ENCODE data around the gene RAB44. TPM values are rescaled to one million over a fixed set of nuclear protein-coding genes. Genes with fewer than 3 reads are reported as not detected.

The RAB44 gene
- total RNA-seq, 1 experiment from 2014 or later = 0.09 TPM

GRCh38 chr6:36743538-36744303, 46.1 kb downstream of the RAB44 start:
- POLR2A ChIA-PET = interaction anchor here (0.5 kb wide), 1 partner anchor 121 kb away, joined by 3 read pairs; no protein-coding TSS in a partner anchor
- DNase-seq (ENCODE audit: unreplicated experiment) = no peak
- no peaks in the 10 kb centered on the region for H3K36me3 Mint-ChIP-seq (ENCODE audit: insufficient read depth, unreplicated experiment)
- no peak overlapping the region for H3K4me3 Mint-ChIP-seq (ENCODE audit: unreplicated experiment)
- no peak overlapping the region for H3K27ac Mint-ChIP-seq (ENCODE audit: low read depth, unreplicated experiment)
- H3K27me3 Mint-ChIP-seq (ENCODE audit: insufficient read depth, unreplicated experiment) = no peaks in the 10 kb centered on the region
- H3K4me1 Mint-ChIP-seq (ENCODE audit: insufficient read depth, unreplicated experiment) = peaks cover 11% of the 10 kb centered on the region
- no peaks in the 10 kb centered on the region for H3K9me3 Mint-ChIP-seq (ENCODE audit: unreplicated experiment)
- CTCF ChIA-PET = interaction anchor here (0.6 to 0.9 kb wide), 2 partner anchors 15 to 133 kb away, joined by 3 read pairs; no protein-coding TSS in a partner anchor
- BruUV-seq (replicated peaks) = no TSS peak
- intact Hi-C loops (cut with micrococcal nuclease) = no loop called here
- no peak for TF ChIP-seq CTCF (IDR thresholded peaks at IDR 0.05; ENCODE audit: unreplicated experiment)

- Mint-ChIP-seq H3K4me1 (ENCODE audit: insufficient read depth, unreplicated experiment) (peaks cover 11% of the 10 kb centered on the region), H3K27ac (ENCODE audit: low read depth, unreplicated experiment) (no peak overlapping the region), H3K27me3 (ENCODE audit: insufficient read depth, unreplicated experiment) (no peaks in the 10 kb centered on the region), H3K9me3 (ENCODE audit: unreplicated experiment) (no peaks in the 10 kb centered on the region), H3K4me3 (ENCODE audit: unreplicated experiment) (no peak overlapping the region), H3K36me3 (ENCODE audit: insufficient read depth, unreplicated experiment) (no peaks in the 10 kb centered on the region)
- POLR2A ChIA-PET = no interaction called here
- TF ChIP-seq CTCF (IDR thresholded peaks at IDR 0.05; ENCODE audit: unreplicated experiment) = no peak
- no peak for DNase-seq (ENCODE audit: unreplicated experiment)
- BruUV-seq (replicated peaks) = no TSS peak
- CTCF ChIA-PET = interaction anchor here (0.6 to 0.9 kb wide), 2 partner anchors 14 to 133 kb away, joined by 3 read pairs; no protein-coding TSS in a partner anchor
- intact Hi-C loops (cut with micrococcal nuclease) = no loop called here
Observed at GRCh38 chr6:36744304-36744673, 46.7 kb downstream of the RAB44 start.

GRCh38 chr6:36745283-36745682, 47.7 kb downstream of the RAB44 start:
- no peak for DNase-seq (ENCODE audit: unreplicated experiment)
- no peaks in the 10 kb centered on the region for H3K9me3 Mint-ChIP-seq (ENCODE audit: unreplicated experiment)
- no peaks in the 10 kb centered on the region for H3K27me3 Mint-ChIP-seq (ENCODE audit: insufficient read depth, unreplicated experiment)
- H3K4me1 Mint-ChIP-seq (ENCODE audit: insufficient read depth, unreplicated experiment) = peaks cover 11% of the 10 kb centered on the region
- no peaks in the 10 kb centered on the region for H3K36me3 Mint-ChIP-seq (ENCODE audit: insufficient read depth, unreplicated experiment)
- no peak overlapping the region for H3K27ac Mint-ChIP-seq (ENCODE audit: low read depth, unreplicated experiment)
- BruUV-seq (replicated peaks) = no TSS peak
- ChIA-PET POLR2A (no interaction called here), CTCF (interaction anchor here (1.0 kb wide), 1 partner anchor 14 kb away, joined by 4 read pairs; no protein-coding TSS in a partner anchor)
- intact Hi-C loops (cut with micrococcal nuclease) = no loop called here
- no peak for TF ChIP-seq CTCF (IDR thresholded peaks at IDR 0.05; ENCODE audit: unreplicated experiment)
- no peak overlapping the region for H3K4me3 Mint-ChIP-seq (ENCODE audit: unreplicated experiment)

GRCh38 chr6:36745836-36746235, 48.2 kb downstream of the RAB44 start:
- CTCF ChIA-PET = interaction anchor here (0.7 to 1.0 kb wide), 2 partner anchors 14 to 464 kb away, joined by 3 to 4 read pairs; no protein-coding TSS in a partner anchor
- H3K27me3 Mint-ChIP-seq (ENCODE audit: insufficient read depth, unreplicated experiment) = no peaks in the 10 kb centered on the region
- BruUV-seq (replicated peaks) = no TSS peak
- POLR2A ChIA-PET = interaction anchor here (0.7 kb wide), 1 partner anchor 15 kb away, joined by 3 read pairs; no protein-coding TSS in a partner anchor
- no peak for TF ChIP-seq CTCF (IDR thresholded peaks at IDR 0.05; ENCODE audit: unreplicated experiment)
- H3K36me3 Mint-ChIP-seq (ENCODE audit: insufficient read depth, unreplicated experiment) = no peaks in the 10 kb centered on the region
- DNase-seq (ENCODE audit: unreplicated experiment) = no peak
- intact Hi-C loops (cut with micrococcal nuclease) = no loop called here
- H3K4me3 Mint-ChIP-seq (ENCODE audit: unreplicated experiment) = no peak overlapping the region
- H3K4me1 Mint-ChIP-seq (ENCODE audit: insufficient read depth, unreplicated experiment) = peaks cover 11% of the 10 kb centered on the region
- H3K9me3 Mint-ChIP-seq (ENCODE audit: unreplicated experiment) = no peaks in the 10 kb centered on the region
- no peak overlapping the region for H3K27ac Mint-ChIP-seq (ENCODE audit: low read depth, unreplicated experiment)

Data from MCF 10A (cell line).